OCI-LY7 (cell line): ENCODE measurements around the gene NPB. TPM values are rescaled to one million over a fixed set of nuclear protein-coding genes. Genes with fewer than 3 reads are reported as not detected.

Experiments used
- BruUV-seq: library from RNA; stranded (reverse); fragments of 400-500 nt; replicated peaks from 2 replicates; lab custom pipeline; 2021; lab: Mats Ljungman, UMichigan
- CTCF ChIA-PET: fragments of 300-600 bp; sonication (Branson Sonifier 250); formaldehyde crosslinking; loops from one replicate; lab custom pipeline; 2022; ENCODE audit warnings: antibody characterized with exemption; ENCODE audit not compliant: unreplicated experiment; lab: Charles Lee
- POLR2A ChIA-PET: fragments of 300-600 bp; sonication (Branson Sonifier 250); formaldehyde crosslinking; loops from one replicate; lab custom pipeline; 2022; ENCODE audit warnings: antibody characterized with exemption; lab: Charles Lee
- DNase-seq: peaks from one replicate; pipeline ENCODE4 v3.0.0-alpha.2; 2015; ENCODE audit warnings: low spot score
- H2AFZ ChIP-seq: fragments of 200-600 bp; sonication (generic), shearing (Covaris generic); 2 replicates; pipeline ENCODE4 v1.6.1; 2014; ENCODE audit warnings: mild to moderate bottlenecking, antibody characterized with exemption, low read length, moderate library complexity
- H3K27ac ChIP-seq: fragments of 200-600 bp; sonication (generic); 2 replicates; pipeline ENCODE4 v1.5.1; 2014; ENCODE audit warnings: mixed run types, low read depth, mild to moderate bottlenecking, moderate library complexity, low read length, inconsistent platforms; ENCODE audit not compliant: poor library complexity, severe bottlenecking
- H3K36me3 ChIP-seq: fragments of 200-600 bp; sonication (generic); 2 replicates; pipeline ENCODE4 v1.6.1; 2014; ENCODE audit warnings: mild to moderate bottlenecking, antibody characterized with exemption, low read length, moderate library complexity, mixed read lengths; ENCODE audit not compliant: insufficient read depth
- H3K4me1 ChIP-seq: fragments of 200-600 bp; sonication (generic); 2 replicates; pipeline ENCODE4 v1.5.1; 2014; ENCODE audit warnings: mild to moderate bottlenecking, low read length; ENCODE audit not compliant: insufficient read depth, poor library complexity, severe bottlenecking
- H3K4me2 ChIP-seq: fragments of 200-600 bp; sonication (generic); 2 replicates; pipeline ENCODE4 v1.6.1; 2014; ENCODE audit warnings: mild to moderate bottlenecking, low read length
- H3K4me3 ChIP-seq: fragments of 200-600 bp; sonication (generic); 2 replicates; pipeline ENCODE4 v1.5.1; 2014; ENCODE audit warnings: mild to moderate bottlenecking, low read depth, low read length; ENCODE audit not compliant: poor library complexity, severe bottlenecking
- H3K79me2 ChIP-seq: fragments of 200-600 bp; sonication (generic); 2 replicates; pipeline ENCODE4 v1.6.1; 2016; ENCODE audit warnings: low read depth, mild to moderate bottlenecking, low read length, moderate library complexity, mixed read lengths; ENCODE audit not compliant: insufficient read depth
- H3K9me2 ChIP-seq: fragments of 200-600 bp; sonication (generic); 2 replicates; pipeline ENCODE4 v1.6.1; 2016; ENCODE audit warnings: mild to moderate bottlenecking, low read length, mixed read lengths; ENCODE audit not compliant: insufficient read depth
- H3K9me3 ChIP-seq: fragments of 200-600 bp; sonication (generic); 2 replicates; pipeline ENCODE4 v1.6.1; 2014; ENCODE audit warnings: mild to moderate bottlenecking, mixed run types, low read length, mixed read lengths
- H4K20me1 ChIP-seq: fragments of 200-600 bp; sonication (generic); 2 replicates; pipeline ENCODE4 v1.6.1; 2014; ENCODE audit warnings: mild to moderate bottlenecking, antibody characterized with exemption, low read length, moderate library complexity, mixed read lengths; ENCODE audit not compliant: insufficient read depth
- EZH2phosphoT487 ChIP-seq: fragments of 200-600 bp; sonication (generic); IDR thresholded peaks from 2 replicates; pipeline ENCODE4 v1.6.1; 2018; ENCODE audit warnings: low read depth, borderline replicate concordance, mild to moderate bottlenecking, mixed run types, antibody characterized with exemption, low read length, moderate library complexity, mixed read lengths
- intact Hi-C: fragments of 100-400 bp; cut with micrococcal nuclease; formaldehyde crosslinking; loops from one replicate; pipeline ENCODE4 v1.10.0; 2022; ENCODE audit not compliant: unreplicated experiment
- total RNA-seq, 2 experiments: library from RNA; depleted of rRNA in 1 of 2; stranded (reverse); fragments of >200 nt in 1 of 2; shearing (Covaris generic) in 1 of 2; gene quantifications; 2 replicates each; pipeline ENCODE4 v1.2.3, GENCODE V29; 2014 to 2022
- TF ChIP-seq, protein P1 (sequence below): fragments of 200-600 bp; sonication (generic); conservative IDR thresholded peaks from 2 replicates; pipeline ENCODE4 v1.5.1; 2014; ENCODE audit warnings: mild to moderate bottlenecking, antibody characterized with exemption, low read length, moderate library complexity, mixed read lengths

NPB gene
- total RNA-seq, 2 experiments from 2014 or later, result 2.8 to 3.2 TPM

DNA sequence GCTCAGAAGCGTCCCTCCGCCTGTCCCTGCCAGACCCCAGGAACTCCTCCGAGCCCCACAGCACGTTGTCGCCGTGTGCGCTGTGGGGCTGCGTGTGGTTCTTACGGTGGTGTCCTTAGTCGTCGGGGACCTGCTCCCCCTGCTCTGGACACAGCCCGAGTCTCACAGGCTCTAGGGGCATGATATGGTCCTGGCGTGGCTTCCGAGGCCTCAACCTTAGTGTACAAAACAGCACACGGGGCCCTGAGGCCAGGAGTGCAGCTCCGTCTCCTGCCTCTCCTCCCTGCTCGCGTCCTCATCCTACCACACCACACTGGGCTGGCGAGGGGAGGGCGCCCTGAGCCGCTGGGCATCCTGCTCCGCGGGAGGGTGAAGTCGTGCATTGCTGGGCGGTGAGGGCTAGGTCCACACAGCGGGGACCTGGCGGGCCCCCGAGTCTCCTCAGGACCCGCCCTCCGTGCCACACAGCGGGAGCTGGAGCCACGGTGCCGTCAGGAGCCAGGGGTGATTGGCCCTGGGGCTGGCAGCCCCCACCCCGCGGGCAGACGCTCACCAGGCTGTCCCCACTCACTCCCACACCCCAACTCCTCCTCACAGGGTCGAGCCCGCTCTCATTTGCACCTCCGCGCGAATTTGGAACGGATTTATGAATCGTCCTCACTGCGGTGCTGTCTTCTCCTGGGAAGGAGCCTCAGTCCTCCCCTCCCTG lies 26.7 kb downstream of the NPB start:
- peak; percentile 19 for DNase-seq
- no peaks in the 10 kb centered on the region for H4K20me1 ChIP-seq
- H3K36me3 ChIP-seq, result peaks cover 9% of the 10 kb centered on the region; the same call in 1 of the 2 replicates
- peaks cover 35% of the 10 kb centered on the region for H3K79me2 ChIP-seq
- POLR2A ChIA-PET, result interaction anchor here (0.7 to 1.7 kb wide), 3 partner anchors 11 to 15 kb away, joined by 3 to 5 read pairs (median 4); partner anchors contain the start of gene SIRT7
- CTCF ChIA-PET, result interaction anchor here (1.0 kb wide), 1 partner anchor 59 kb away, joined by 4 read pairs; no protein-coding TSS in a partner anchor
- peak overlapping the region; percentile 18; the same call in 1 of the 2 replicates for H2AFZ ChIP-seq
- TF ChIP-seq, protein P1, sequence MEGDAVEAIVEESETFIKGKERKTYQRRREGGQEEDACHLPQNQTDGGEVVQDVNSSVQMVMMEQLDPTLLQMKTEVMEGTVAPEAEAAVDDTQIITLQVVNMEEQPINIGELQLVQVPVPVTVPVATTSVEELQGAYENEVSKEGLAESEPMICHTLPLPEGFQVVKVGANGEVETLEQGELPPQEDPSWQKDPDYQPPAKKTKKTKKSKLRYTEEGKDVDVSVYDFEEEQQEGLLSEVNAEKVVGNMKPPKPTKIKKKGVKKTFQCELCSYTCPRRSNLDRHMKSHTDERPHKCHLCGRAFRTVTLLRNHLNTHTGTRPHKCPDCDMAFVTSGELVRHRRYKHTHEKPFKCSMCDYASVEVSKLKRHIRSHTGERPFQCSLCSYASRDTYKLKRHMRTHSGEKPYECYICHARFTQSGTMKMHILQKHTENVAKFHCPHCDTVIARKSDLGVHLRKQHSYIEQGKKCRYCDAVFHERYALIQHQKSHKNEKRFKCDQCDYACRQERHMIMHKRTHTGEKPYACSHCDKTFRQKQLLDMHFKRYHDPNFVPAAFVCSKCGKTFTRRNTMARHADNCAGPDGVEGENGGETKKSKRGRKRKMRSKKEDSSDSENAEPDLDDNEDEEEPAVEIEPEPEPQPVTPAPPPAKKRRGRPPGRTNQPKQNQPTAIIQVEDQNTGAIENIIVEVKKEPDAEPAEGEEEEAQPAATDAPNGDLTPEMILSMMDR, result no peak
- no peak for TF ChIP-seq EZH2phosphoT487
- H3K4me2 ChIP-seq, result peak overlapping the region; percentile 73
- no peaks in the 10 kb centered on the region for H3K9me2 ChIP-seq
- no TSS peak for BruUV-seq
- H3K27ac ChIP-seq, result no peak overlapping the region
- H3K4me1 ChIP-seq, result peaks cover 34% of the 10 kb centered on the region
- intact Hi-C loops, result no loop called here
- no peaks in the 10 kb centered on the region for H3K9me3 ChIP-seq
- H3K4me3 ChIP-seq, result peak overlapping the region; percentile 68

- TF ChIP-seq, protein P1, result no peak
- no peak for TF ChIP-seq EZH2phosphoT487
- peaks cover 28% of the 10 kb centered on the region for H3K4me1 ChIP-seq
- no peaks in the 10 kb centered on the region for H3K9me3 ChIP-seq
- no peaks in the 10 kb centered on the region for H3K9me2 ChIP-seq
- POLR2A ChIA-PET, result interaction anchor here (0.7 kb wide), 2 partner anchors 12 to 236 kb away, joined by 3 read pairs; partner anchors contain the start of gene SIRT7
- peaks cover 27% of the 10 kb centered on the region for H3K79me2 ChIP-seq
- no peak overlapping the region for H3K27ac ChIP-seq
- peaks cover 17% of the 10 kb centered on the region; the same call in 1 of the 2 replicates for H3K36me3 ChIP-seq
- CTCF ChIA-PET, result no interaction called here
- H3K4me3 ChIP-seq, result no peak overlapping the region
- intact Hi-C loops, result no loop called here
- H2AFZ ChIP-seq, result no peak overlapping the region
- H3K4me2 ChIP-seq, result peak overlapping the region; percentile 73
- H4K20me1 ChIP-seq, result no peaks in the 10 kb centered on the region
- no TSS peak for BruUV-seq
- DNase-seq, result no peak
These were observed 27.5 kb downstream of the NPB start for GRCh38 chr17:81929253-81930141.
